Mucosa of rectum (tissue), 2 donors: ENCODE results near the gene CCS.

ENCODE experiments used
- H3K27ac ChIP-seq, 2 donors: one replicate each; pipeline ENCODE4 v1.7.0; 2013; ENCODE audit warnings: inconsistent platforms in 2 of 2, low read depth in 2 of 2, low read length in 2 of 2
- H3K27me3 ChIP-seq, 2 donors: one replicate each; pipeline ENCODE4 v1.7.0; 2013; ENCODE audit warnings: low read length in 2 of 2; ENCODE audit not compliant: control insufficient read depth in 2 of 2, insufficient read depth in 2 of 2
- H3K36me3 ChIP-seq, 2 donors: one replicate each; pipeline ENCODE4 v1.7.0; 2013; ENCODE audit warnings: low read length in 2 of 2; ENCODE audit not compliant: control insufficient read depth in 2 of 2, insufficient read depth in 2 of 2
- H3K4me1 ChIP-seq, 2 donors: one replicate each; pipeline ENCODE4 v1.7.0; 2013; ENCODE audit warnings: low read length in 2 of 2, mild to moderate bottlenecking in 1 of 2; ENCODE audit not compliant: control insufficient read depth in 2 of 2, insufficient read depth in 2 of 2
- H3K4me3 ChIP-seq, 2 donors: one replicate each; pipeline ENCODE4 v1.7.0; 2013; ENCODE audit warnings: low read length in 2 of 2
- H3K9ac ChIP-seq, 2 donors: one replicate each; pipeline ENCODE4 v1.7.0; 2013; ENCODE audit warnings: low read length in 2 of 2, low read depth in 1 of 2, mild to moderate bottlenecking in 1 of 2
- H3K9me3 ChIP-seq, 2 donors: one replicate each; pipeline ENCODE4 v1.7.0; 2013; ENCODE audit warnings: low read length in 2 of 2; ENCODE audit not compliant: control insufficient read depth in 2 of 2
- donor health status: healthy.
- donor health status: Normal muscosa, but diverticular disease.

Gene CCS

GRCh38 chr11:66589996-66590675, 2.8 kb upstream of the CCS start:
- H3K4me1 ChIP-seq = peaks cover 10 to 20% of the 10 kb centered on the region in 2 donors
- H3K27ac ChIP-seq = no peak overlapping the region
- H3K27me3 ChIP-seq = no peaks in the 10 kb centered on the region
- no peak overlapping the region for H3K4me3 ChIP-seq
- H3K36me3 ChIP-seq = no peaks in the 10 kb centered on the region
- H3K9ac ChIP-seq = no peak overlapping the region
- no peaks in the 10 kb centered on the region for H3K9me3 ChIP-seq

GRCh38 chr11:66591175-66591574, 1.8 kb upstream of the CCS start:
- H3K27ac ChIP-seq = no peak overlapping the region

GRCh38 chr11:66593303-66593635, 284 bp downstream of the CCS start:
- H3K27me3 ChIP-seq = no peaks in the 10 kb centered on the region
- peaks cover 10 to 26% of the 10 kb centered on the region in 2 donors for H3K4me1 ChIP-seq
- peak overlapping the region; percentile 92 to 96 for H3K9ac ChIP-seq
- peak overlapping the region; percentile 66 to 76 for H3K27ac ChIP-seq
- H3K36me3 ChIP-seq = no peaks in the 10 kb centered on the region
- no peaks in the 10 kb centered on the region for H3K9me3 ChIP-seq
- peak overlapping the region; percentile 68 to 93 for H3K4me3 ChIP-seq

More at GRCh38 chr11:66591175-66591574, 1.8 kb upstream of the CCS start:
- no peaks in the 10 kb centered on the region for H3K27me3 ChIP-seq
- H3K4me3 ChIP-seq = no peak overlapping the region
- H3K36me3 ChIP-seq = no peaks in the 10 kb centered on the region
- no peaks in the 10 kb centered on the region for H3K9me3 ChIP-seq
- H3K4me1 ChIP-seq = peaks cover 10 to 26% of the 10 kb centered on the region in 2 donors
- no peak overlapping the region for H3K9ac ChIP-seq

- no peaks in the 10 kb centered on the region for H3K36me3 ChIP-seq
- H3K4me1 ChIP-seq = peaks cover 10 to 26% of the 10 kb centered on the region in 2 donors
- H3K27ac ChIP-seq = peak overlapping the region in 1 of 2 donors; percentile 66
- H3K4me3 ChIP-seq = peak overlapping the region; percentile 68 to 93
- no peaks in the 10 kb centered on the region for H3K27me3 ChIP-seq
- H3K9me3 ChIP-seq = no peaks in the 10 kb centered on the region
- peak overlapping the region; percentile 92 to 96 for H3K9ac ChIP-seq
Measured at GRCh38 chr11:66593650-66594049, 665 bp downstream of the CCS start.

- H3K27ac ChIP-seq = peak overlapping the region; percentile 40 to 43
- H3K36me3 ChIP-seq = peaks cover 14 to 16% of the 10 kb centered on the region in 2 donors
- H3K27me3 ChIP-seq = no peaks in the 10 kb centered on the region
- H3K9ac ChIP-seq = no peak overlapping the region
- H3K9me3 ChIP-seq = no peaks in the 10 kb centered on the region
- H3K4me1 ChIP-seq = peaks cover 10 to 26% of the 10 kb centered on the region in 2 donors
- H3K4me3 ChIP-seq = no peak overlapping the region
Measured at GRCh38 chr11:66595245-66595904, 2.4 kb downstream of the CCS start.

- H3K36me3 ChIP-seq = peaks cover 23 to 27% of the 10 kb centered on the region in 2 donors
- peaks cover 3 to 10% of the 10 kb centered on the region in 2 donors for H3K4me1 ChIP-seq
- H3K9me3 ChIP-seq = no peaks in the 10 kb centered on the region
- no peak overlapping the region for H3K4me3 ChIP-seq
- H3K27ac ChIP-seq = no peak overlapping the region
- H3K27me3 ChIP-seq = no peaks in the 10 kb centered on the region
- H3K9ac ChIP-seq = no peak overlapping the region
Measured at GRCh38 chr11:66598993-66599392, 6.0 kb downstream of the CCS start.

GRCh38 chr11:66600219-66600618, 7.2 kb downstream of the CCS start:
- Histone ChIP-seq H3K9ac (no peak overlapping the region), H3K4me3 (no peak overlapping the region), H3K4me1 (peaks cover 0 to 6% of the 10 kb centered on the region in 2 donors), H3K27ac (no peak overlapping the region), H3K27me3 (no peaks in the 10 kb centered on the region), H3K36me3 (peaks cover 33 to 38% of the 10 kb centered on the region in 2 donors), H3K9me3 (no peaks in the 10 kb centered on the region)

- H3K27me3 ChIP-seq = no peaks in the 10 kb centered on the region
- no peak overlapping the region for H3K4me3 ChIP-seq
- no peak overlapping the region for H3K9ac ChIP-seq
- peaks cover 0 to 2% of the 10 kb centered on the region in 2 donors for H3K4me1 ChIP-seq
- H3K9me3 ChIP-seq = no peaks in the 10 kb centered on the region
- H3K27ac ChIP-seq = no peak overlapping the region
- peaks cover 36 to 44% of the 10 kb centered on the region in 2 donors for H3K36me3 ChIP-seq
Measured at GRCh38 chr11:66600631-66601233, 7.7 kb downstream of the CCS start.

- Histone ChIP-seq H3K27me3 (no peaks in the 10 kb centered on the region), H3K4me3 (no peak overlapping the region), H3K36me3 (peaks cover 41 to 48% of the 10 kb centered on the region in 2 donors), H3K9me3 (no peaks in the 10 kb centered on the region), H3K27ac (no peak overlapping the region), H3K4me1 (peaks cover 10% of the 10 kb centered on the region in 2 donors), H3K9ac (no peak overlapping the region)
Measured at GRCh38 chr11:66603072-66603471, 10.1 kb downstream of the CCS start.

- Histone ChIP-seq H3K4me1 (peaks cover 10 to 13% of the 10 kb centered on the region in 2 donors), H3K27ac (no peak overlapping the region), H3K4me3 (no peak overlapping the region), H3K36me3 (peaks cover 37 to 46% of the 10 kb centered on the region in 2 donors), H3K9ac (no peak overlapping the region), H3K9me3 (no peaks in the 10 kb centered on the region), H3K27me3 (no peaks in the 10 kb centered on the region)
Measured at GRCh38 chr11:66604155-66604554, 11.2 kb downstream of the CCS start.
